SH-SY5Y (cell line): ENCODE results near the gene DPY19L3.

Source experiments
- GATA2 ChIP-seq: IDR thresholded peaks from 2 replicates; pipeline ENCODE4 v1.6.1; 2011; ENCODE audit warnings: mild to moderate bottlenecking, low read depth, low read length
- GATA3 ChIP-seq: IDR thresholded peaks from 2 replicates; pipeline ENCODE4 v1.6.1; 2011; ENCODE audit warnings: low read depth, mild to moderate bottlenecking, low read length, moderate library complexity

Gene DPY19L3, protein sequence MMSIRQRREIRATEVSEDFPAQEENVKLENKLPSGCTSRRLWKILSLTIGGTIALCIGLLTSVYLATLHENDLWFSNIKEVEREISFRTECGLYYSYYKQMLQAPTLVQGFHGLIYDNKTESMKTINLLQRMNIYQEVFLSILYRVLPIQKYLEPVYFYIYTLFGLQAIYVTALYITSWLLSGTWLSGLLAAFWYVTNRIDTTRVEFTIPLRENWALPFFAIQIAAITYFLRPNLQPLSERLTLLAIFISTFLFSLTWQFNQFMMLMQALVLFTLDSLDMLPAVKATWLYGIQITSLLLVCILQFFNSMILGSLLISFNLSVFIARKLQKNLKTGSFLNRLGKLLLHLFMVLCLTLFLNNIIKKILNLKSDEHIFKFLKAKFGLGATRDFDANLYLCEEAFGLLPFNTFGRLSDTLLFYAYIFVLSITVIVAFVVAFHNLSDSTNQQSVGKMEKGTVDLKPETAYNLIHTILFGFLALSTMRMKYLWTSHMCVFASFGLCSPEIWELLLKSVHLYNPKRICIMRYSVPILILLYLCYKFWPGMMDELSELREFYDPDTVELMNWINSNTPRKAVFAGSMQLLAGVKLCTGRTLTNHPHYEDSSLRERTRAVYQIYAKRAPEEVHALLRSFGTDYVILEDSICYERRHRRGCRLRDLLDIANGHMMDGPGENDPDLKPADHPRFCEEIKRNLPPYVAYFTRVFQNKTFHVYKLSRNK

DNA sequence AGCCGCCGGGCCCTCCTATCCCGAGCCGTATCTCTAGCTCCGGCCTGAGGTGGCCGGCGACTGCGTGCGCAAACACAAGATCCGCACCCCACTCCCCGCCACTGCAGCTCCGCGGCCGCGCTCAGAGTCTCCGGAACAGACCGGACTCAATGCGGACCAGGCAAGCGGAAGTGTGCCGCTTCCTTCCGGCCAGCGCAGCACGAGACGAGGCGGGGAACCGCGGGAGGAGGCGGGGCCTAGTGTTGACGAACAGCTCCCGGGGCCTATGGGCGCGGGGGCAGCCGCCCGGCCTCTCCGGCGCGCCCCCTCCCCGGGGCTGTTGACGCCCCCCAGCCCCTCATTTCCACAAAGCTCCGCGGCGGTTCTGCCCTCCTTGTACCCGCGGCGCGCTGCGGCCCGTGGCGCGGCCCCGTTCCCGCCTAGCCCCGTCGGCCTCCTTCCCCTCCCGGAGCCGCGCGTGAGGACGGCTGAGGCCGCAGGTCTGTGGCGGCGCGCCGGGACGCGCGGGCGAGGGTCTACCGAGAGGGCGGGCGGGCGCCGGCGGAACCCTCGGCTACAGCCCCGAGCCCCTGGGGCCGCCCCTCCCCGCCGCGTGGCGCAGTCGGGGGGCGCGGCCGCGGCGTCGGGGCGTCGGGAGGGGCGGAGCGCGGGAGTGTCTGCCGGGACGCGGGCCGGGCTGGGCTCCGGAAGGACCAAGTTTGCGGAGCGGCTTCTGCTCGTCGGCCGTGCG lies at the start of gene DPY19L3:
Gene DPY19L3 (plus strand): TSS at position 340 of the 730 bp plus-strand sequence. CDS start 2,484 bp downstream, outside the sequence.
- no peak for TF ChIP-seq GATA3
- no peak for TF ChIP-seq GATA2

DNA sequence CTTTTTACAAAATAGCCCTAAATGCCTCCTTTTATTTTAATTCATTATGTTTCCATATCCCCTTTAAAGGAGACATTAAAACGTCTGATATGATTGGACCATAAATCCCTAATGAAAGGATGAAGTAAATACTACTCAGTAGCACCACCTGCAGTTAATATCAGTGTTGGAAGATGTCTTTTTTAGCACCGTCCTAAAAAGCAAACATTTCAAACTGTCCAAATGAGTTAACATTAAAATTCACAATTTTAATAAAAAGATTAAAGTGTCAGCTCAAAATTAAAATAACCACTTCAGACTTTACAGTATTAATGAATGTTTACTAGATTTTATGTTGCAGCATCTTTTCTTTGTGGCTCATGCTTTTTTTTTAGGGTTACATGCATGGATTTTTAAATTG lies 47.9 kb upstream of the DPY19L3 start:
- TF ChIP-seq GATA2 = no peak

DNA sequence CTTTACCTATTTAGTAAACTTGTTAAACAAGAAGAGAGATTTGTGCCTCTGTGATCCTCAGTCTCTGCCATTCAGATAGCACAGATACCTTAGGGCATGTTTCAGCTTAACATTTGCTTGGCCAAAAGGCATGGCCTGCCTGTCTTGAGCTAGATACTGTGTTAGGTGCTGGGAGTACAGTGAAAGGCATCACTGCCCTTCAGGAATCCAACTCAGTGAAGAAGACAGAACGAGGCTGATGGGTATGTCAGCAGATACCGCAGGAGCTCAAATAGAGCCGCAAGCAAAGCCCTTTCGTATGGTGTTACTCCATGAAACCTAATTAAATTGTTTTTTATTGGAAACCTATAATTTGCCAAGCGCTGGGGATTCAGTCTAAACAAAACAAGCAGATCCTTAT lies 47.2 kb upstream of the DPY19L3 start:
- TF ChIP-seq GATA3 (no peak), GATA2 (no peak)

DNA sequence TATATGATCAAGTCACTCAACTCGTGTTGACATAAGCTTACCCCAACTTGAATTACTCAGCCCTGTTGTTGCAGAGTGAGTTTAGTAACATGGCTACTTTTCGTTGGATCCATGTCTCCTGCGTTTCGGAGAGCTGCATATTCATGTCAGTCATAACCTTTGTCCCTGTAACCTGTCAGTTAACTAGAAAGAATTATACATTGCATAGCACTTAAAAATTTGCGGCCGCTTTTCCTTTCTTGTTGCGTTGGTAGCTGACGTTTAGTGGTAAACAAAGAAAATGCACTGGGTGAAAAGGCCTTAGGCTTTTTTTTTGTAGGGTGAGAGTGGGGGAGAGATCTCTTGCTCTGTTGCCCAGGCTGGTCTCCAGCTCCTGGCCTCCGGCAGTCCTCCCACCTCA lies 46.0 kb upstream of the DPY19L3 start:
- TF ChIP-seq GATA2 = no peak
- no peak for TF ChIP-seq GATA3

DNA sequence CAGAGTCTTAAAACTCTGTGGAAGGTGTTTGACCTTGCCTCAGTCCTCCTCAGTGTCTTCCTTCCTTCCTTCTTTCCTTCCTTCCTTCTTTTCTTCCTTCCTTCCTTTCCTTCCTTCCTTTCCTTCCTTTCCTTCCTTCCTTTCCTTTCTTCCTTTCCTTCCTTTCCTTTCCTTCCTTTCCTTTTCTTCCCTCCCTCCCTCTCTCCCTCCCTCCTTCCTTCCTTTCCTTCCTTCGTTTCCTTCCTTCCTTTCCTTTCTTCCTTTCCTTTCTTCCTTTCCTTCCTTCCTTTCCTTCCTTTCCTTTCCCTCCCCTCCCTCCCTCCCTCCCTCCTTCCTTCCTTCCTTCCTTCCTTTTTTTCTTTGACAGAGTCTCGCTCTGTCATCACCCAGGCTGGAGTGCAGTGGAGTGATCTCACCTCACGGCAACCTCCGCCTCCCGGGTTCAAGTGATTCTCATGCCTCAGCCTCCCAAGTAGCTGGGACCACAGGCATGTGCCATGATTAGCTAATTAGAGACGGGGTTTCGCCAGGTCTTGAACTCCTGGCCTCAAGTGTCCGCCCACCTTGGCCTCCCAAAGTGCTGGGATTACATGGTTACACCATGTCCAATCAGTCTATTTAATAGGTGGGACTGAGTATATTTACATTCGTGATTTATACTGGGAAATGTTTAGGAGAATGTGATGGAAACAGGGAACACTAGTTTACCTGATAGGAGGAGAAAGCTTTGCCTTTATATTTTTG lies 43.8 kb upstream of the DPY19L3 start:
- no peak for TF ChIP-seq GATA2
- no peak for TF ChIP-seq GATA3

DNA sequence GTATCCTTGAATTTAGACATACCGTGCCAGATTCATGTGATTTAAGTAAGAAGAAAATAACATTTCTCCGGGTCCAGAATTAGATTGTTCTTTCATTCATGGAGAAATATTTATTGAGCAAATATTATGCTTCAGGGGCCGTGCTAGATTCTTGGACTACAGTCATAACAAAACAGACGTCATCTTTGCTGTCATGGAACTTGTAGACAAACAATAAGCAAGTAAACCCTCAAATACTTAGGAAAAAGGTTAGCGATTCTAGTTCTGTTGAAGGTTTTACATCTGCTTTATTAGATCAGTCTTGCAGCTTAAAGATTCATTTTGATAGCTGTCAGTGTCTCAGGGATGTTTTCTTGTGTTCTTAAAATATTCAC lies 43.3 kb upstream of the DPY19L3 start:
- TF ChIP-seq GATA2 (no peak), GATA3 (no peak)

DNA sequence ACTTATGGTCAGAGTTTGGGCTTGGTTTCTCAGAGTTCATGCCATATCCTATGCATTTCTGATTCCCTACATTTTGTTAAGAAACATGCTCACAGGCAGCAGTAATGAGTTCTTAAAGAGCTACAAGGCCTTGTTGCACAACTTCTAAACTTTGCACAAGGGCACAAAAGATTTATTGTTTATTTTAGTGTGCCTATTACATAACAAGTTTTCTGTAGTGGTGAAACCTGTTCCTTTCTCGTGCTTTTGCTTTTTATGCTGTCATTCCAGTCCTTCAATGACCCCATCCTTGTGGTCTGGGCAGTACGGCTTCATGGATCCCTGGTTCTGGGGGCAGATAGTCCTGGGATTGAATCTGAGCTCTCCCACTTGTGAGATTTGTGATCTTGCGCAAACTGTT lies 42.4 kb upstream of the DPY19L3 start:
- TF ChIP-seq GATA2 = no peak
- TF ChIP-seq GATA3 = no peak

DNA sequence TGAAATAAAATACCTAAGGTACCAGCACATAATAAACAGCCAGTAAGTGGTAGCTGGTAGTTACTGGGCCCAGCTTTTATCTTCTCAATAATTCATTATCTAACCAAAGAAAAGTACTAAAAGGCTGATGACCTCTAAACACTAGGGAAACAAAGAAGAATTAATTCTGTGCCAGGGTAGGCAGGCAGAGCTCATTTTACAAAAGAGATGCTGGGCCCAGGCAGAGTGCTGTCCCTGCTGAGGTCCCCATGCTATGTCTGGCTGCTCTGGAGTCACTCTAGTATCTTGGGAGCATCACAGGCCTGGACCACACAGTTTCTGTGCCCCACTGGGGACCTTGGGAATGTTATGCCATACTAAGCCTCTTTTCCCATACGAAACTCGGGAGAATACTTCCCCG lies 41.9 kb upstream of the DPY19L3 start:
- TF ChIP-seq GATA2 (no peak), GATA3 (no peak)

DNA sequence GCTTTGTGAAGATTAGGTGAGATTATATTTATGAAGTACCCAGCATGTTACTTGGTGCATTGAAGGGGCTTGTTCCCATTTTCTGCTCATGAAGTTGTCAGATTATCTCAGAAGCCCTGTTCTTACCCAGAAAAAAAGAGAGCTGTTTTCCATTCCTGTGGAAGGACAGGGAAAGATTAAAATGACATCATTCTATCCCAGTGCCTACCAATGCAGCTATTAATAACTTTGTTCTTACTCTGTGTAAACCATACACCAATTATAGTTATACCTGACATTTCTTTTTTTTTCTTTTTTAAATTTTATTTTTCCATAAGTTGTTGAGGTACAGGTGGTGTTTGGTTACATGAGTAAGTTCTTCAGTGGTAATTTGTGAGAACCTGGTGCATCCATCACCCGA lies 41.5 kb upstream of the DPY19L3 start:
- TF ChIP-seq GATA2 = no peak
- no peak for TF ChIP-seq GATA3

DNA sequence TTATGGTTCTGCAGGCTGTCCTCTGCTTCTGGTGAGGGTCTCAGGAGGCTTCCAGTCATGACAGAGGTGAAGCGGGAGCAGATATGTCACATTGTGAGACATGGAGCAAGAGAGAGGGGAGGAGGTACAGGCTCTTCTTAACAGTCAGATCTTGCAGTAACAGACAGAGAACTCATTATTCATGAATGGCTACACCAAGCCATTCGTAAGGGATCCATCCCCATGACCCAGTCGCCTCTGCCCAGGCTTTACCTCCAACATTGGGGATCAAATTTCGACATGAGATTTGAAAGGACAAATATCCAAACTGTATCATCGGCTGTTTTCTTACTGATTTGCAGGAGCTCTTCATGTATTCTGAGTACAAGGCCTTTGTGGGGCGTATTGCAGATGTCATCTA lies 38.5 kb upstream of the DPY19L3 start:
- no peak for TF ChIP-seq GATA2
- TF ChIP-seq GATA3 = no peak

DNA sequence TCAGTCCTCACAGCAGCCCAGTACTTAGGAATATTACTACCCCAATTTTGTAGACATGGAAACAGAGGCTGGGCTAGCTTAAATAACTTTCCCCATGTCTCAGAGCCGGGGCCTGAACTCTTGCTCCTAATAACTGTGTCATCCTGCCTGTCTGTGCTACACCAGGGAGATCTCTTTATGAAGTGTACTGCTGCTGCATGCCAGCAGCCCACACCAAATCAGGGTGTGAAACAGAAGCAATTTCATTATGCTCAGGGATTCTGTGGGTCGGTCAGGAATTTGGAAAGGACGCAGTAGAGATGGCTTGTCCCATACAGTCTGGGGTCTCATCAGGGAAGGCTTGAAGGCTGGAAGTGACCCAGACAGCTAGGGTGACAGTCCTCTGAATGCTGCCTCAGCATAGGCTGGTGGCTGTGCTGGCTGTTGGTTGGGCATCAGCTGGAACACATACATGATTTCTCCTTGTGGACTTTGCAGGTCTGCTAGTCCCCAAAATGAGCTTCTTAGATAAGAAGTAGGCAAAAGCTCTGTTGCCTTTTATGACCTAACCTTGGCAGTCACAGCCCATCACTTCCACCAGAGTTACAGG lies 37.5 kb upstream of the DPY19L3 start:
- no peak for TF ChIP-seq GATA2
- no peak for TF ChIP-seq GATA3

DNA sequence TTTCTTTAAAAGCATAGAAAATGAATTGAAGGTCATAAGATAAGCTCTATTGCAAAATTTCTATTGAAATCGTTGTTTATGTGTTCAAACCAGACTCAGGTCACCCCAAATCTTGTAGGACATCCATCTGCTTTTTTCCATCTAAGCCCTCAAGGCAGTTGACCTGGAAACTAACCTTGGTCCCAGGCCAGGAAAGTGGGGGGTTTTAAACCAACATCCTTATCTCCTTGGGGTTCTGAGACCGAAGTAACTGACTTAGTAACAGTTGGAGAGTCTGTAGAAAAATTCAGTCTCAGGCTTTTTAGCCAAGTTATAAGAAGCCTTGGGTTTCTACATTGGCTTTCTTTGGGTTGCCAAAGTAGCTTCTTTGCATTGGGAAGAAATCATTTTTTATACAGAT lies 36.8 kb upstream of the DPY19L3 start:
- TF ChIP-seq GATA3 (no peak), GATA2 (no peak)

DNA sequence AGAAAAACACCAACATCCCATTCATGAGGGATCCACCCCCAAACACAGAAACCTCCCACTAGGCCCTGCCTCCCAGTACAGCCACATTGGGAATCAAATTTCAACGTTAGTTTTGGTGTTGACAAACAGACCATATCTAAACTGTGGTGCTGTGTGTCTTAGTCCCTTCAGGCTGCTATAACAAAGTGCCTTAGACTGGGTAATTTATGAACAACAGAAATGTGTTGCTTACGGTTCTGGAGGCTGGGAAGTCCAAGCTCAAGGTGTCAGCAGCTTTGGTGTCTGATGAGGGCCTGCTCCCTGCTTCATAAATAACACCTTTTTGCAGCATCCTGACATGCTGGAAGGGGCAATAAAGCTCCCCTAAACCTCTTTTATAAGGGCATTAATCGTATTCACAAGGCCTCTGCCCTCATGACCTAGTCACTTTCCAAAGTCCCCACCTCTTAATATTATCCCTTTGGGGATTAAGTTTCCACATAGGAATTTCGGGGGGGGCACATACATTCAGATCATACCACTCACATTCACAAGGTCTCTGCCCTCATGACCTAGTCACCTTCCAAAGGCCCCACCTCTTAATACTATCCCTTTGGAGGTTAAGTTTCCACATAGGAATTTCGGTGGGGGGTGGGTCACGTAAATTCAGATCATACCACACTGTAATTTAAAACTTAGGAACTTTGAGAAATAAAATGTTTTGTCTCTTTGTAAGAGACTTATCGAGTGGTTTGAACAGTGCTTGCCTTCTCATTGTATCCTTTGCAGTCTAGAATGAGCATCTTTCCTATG lies 32.6 kb upstream of the DPY19L3 start:
- TF ChIP-seq GATA2 (no peak), GATA3 (no peak)
